SK-N-SH treated with all-trans-retinoic acid at 6 μM for 48 hours (cell line): Measurements from ENCODE around the gene WASF3.

Experiments
- ARNTL ChIP-seq: fragments of 450-650 bp; formaldehyde crosslinking; IDR thresholded peaks from 2 replicates; pipeline ENCODE4 v1.5.0; 2020; ENCODE audit warnings: low read depth, mild to moderate bottlenecking, moderate library complexity, borderline replicate concordance
- BACH2 ChIP-seq: fragments of 250-450 bp; sonication (Bioruptor Pico); IDR thresholded peaks from 2 replicates; pipeline ENCODE4 v1.9.0; 2021; ENCODE audit warnings: mild to moderate bottlenecking, borderline replicate concordance
- CREB5 ChIP-seq: fragments of 250-450 bp; sonication (Bioruptor Pico); IDR thresholded peaks from 2 replicates; pipeline ENCODE4 v1.5.1; 2020; ENCODE audit warnings: low read depth, mild to moderate bottlenecking, moderate library complexity
- CSRNP3 ChIP-seq: fragments of 250-450 bp; sonication (Bioruptor Pico); IDR thresholded peaks from 2 replicates; pipeline ENCODE4 v1.5.1; 2021; ENCODE audit warnings: mild to moderate bottlenecking, moderate library complexity
- ESRRG ChIP-seq: fragments of 250-450 bp; sonication (Bioruptor Pico); IDR thresholded peaks from 2 replicates; pipeline ENCODE4 v1.6.1; 2021; ENCODE audit warnings: mild to moderate bottlenecking
- GLIS3 ChIP-seq: fragments of 250-450 bp; sonication (Bioruptor Pico); IDR thresholded peaks from 2 replicates; pipeline ENCODE4 v1.5.0; 2020; ENCODE audit warnings: mild to moderate bottlenecking, moderate library complexity
- PATZ1 ChIP-seq: fragments of 250-450 bp; sonication (Bioruptor Pico); IDR thresholded peaks from 2 replicates; pipeline ENCODE4 v1.8.0; 2020; ENCODE audit warnings: mild to moderate bottlenecking, moderate library complexity, borderline replicate concordance
- POU6F1 ChIP-seq: fragments of 250-450 bp; sonication (Bioruptor Pico); IDR thresholded peaks from 2 replicates; pipeline ENCODE4 v1.8.0; 2021; ENCODE audit warnings: low read depth, mild to moderate bottlenecking, moderate library complexity, borderline replicate concordance
- TCF4 ChIP-seq: fragments of 250-450 bp; sonication (Bioruptor Pico); IDR thresholded peaks from 2 replicates; pipeline ENCODE4 v1.8.0; 2021; ENCODE audit warnings: mild to moderate bottlenecking, moderate library complexity, borderline replicate concordance
- TSHZ2 ChIP-seq: fragments of 250-450 bp; sonication (Bioruptor Pico); IDR thresholded peaks from 2 replicates; pipeline ENCODE4 v1.5.0; 2020; ENCODE audit warnings: mild to moderate bottlenecking, moderate library complexity
- ZC3H10 ChIP-seq: fragments of 250-450 bp; sonication (Bioruptor Pico); IDR thresholded peaks from 2 replicates; pipeline ENCODE4 v1.5.1; 2021; ENCODE audit warnings: mild to moderate bottlenecking, moderate library complexity
- ZFP30 ChIP-seq: fragments of 450-650 bp; formaldehyde crosslinking; IDR thresholded peaks from 2 replicates; pipeline ENCODE4 v1.5.0; 2022; ENCODE audit warnings: mild to moderate bottlenecking, moderate library complexity

GRCh38 chr13:26583662-26584061 lies 26.2 kb downstream of the WASF3 start:
- TF ChIP-seq ZFP30: no peak
- no peak for TF ChIP-seq GLIS3 (CRISPR knock-in tag)
- TF ChIP-seq PATZ1: no peak
- TF ChIP-seq TSHZ2 (CRISPR knock-in tag): no peak
- no peak for TF ChIP-seq POU6F1
- no peak for TF ChIP-seq BACH2 (CRISPR knock-in tag)
- no peak for TF ChIP-seq ARNTL (CRISPR knock-in tag)
- no peak for TF ChIP-seq ZC3H10
- TF ChIP-seq CREB5 (CRISPR knock-in tag): no peak
- TF ChIP-seq ESRRG (CRISPR knock-in tag): no peak
- TF ChIP-seq TCF4 (CRISPR knock-in tag): no peak
- TF ChIP-seq CSRNP3 (CRISPR knock-in tag): no peak
